ENCODE results near the gene GPR3.

- TF ChIP-seq CTCF (IDR thresholded peaks at IDR 0.05): peak; percentile 83
- TF ChIP-seq REST (IDR thresholded peaks at IDR 0.05; ENCODE audit: insufficient read depth in 1 of 2, low read depth in 2 of 2, low read length in 1 of 2): no peak
- no peak for TF ChIP-seq POLR2AphosphoS5 (IDR thresholded peaks at IDR 0.05; ENCODE audit: low read depth, low read length)
These were observed 24.1 kb downstream of the GPR3 start for GRCh38 chr1:27416387-27417111.

Measured in Panc1 (cell line).